OCI-LY1 (cell line): ENCODE results near the gene LIN54.
"Not testable (repeated sequence)": the region's sequence is repeated elsewhere in the genome, so short reads cannot be mapped to it uniquely, and the experiment has no call there.

Experiments used
- H2AFZ ChIP-seq: fragments of 200-600 bp; sonication (generic), shearing (Covaris generic); 2 replicates; pipeline ENCODE4 v1.6.0; 2014; ENCODE audit warnings: antibody characterized with exemption, mild to moderate bottlenecking, low read length
- H3F3A ChIP-seq: fragments of 200-600 bp; sonication (generic), shearing (Covaris generic); 2 replicates; pipeline ENCODE4 v1.6.0; 2014; ENCODE audit warnings: mild to moderate bottlenecking, antibody characterized with exemption, low read length, moderate library complexity; ENCODE audit not compliant: insufficient read depth
- H3K27ac ChIP-seq: fragments of 200-600 bp; sonication (generic); 2 replicates; pipeline ENCODE4 v1.5.1; 2014; ENCODE audit warnings: low read length, mixed run types, mild to moderate bottlenecking, low read depth; ENCODE audit not compliant: poor library complexity, severe bottlenecking
- H3K27me3 ChIP-seq: fragments of 200-600 bp; sonication (generic); 2 replicates; pipeline ENCODE4 v1.6.0; 2014; ENCODE audit warnings: antibody characterized with exemption, mild to moderate bottlenecking, low read length, moderate library complexity; ENCODE audit not compliant: insufficient read depth
- H3K36me3 ChIP-seq: fragments of 200-600 bp; sonication (generic); 2 replicates; pipeline ENCODE4 v1.6.1; 2014; ENCODE audit warnings: mild to moderate bottlenecking, antibody characterized with exemption, low read length, moderate library complexity, mixed read lengths; ENCODE audit not compliant: insufficient read depth
- H3K4me1 ChIP-seq: fragments of 200-600 bp; sonication (generic); 2 replicates; pipeline ENCODE4 v1.5.1; 2014; ENCODE audit warnings: mild to moderate bottlenecking, low read length, moderate library complexity; ENCODE audit not compliant: insufficient read depth, severe bottlenecking
- H3K4me2 ChIP-seq: fragments of 200-600 bp; sonication (generic), shearing (Covaris generic); 2 replicates; pipeline ENCODE4 v1.6.1; 2014; ENCODE audit warnings: low read length
- H3K4me3 ChIP-seq: fragments of 200-600 bp; sonication (generic); 2 replicates; pipeline ENCODE4 v1.5.1; 2014; ENCODE audit warnings: low read length, low read depth, mild to moderate bottlenecking, mixed read lengths; ENCODE audit not compliant: poor library complexity, severe bottlenecking
- H3K79me2 ChIP-seq: fragments of 200-600 bp; shearing (Covaris generic); 2 replicates; pipeline ENCODE4 v1.6.1; 2016; ENCODE audit warnings: mixed run types, low read length, mixed read lengths; ENCODE audit not compliant: insufficient read depth
- H3K9ac ChIP-seq: fragments of 200-600 bp; sonication (generic), shearing (Covaris generic); 2 replicates; pipeline ENCODE4 v1.6.1; 2014; ENCODE audit warnings: mild to moderate bottlenecking, low read length, mixed read lengths
- H3K9me2 ChIP-seq: fragments of 200-600 bp; sonication (generic), shearing (Covaris generic); 2 replicates; pipeline ENCODE4 v1.6.1; 2014; ENCODE audit warnings: low read depth, mild to moderate bottlenecking, low read length, mixed read lengths
- H3K9me3 ChIP-seq: fragments of 200-600 bp; shearing (Covaris generic); 2 replicates; pipeline ENCODE4 v1.6.1; 2014; ENCODE audit warnings: low read length, mixed read lengths
- H4K20me1 ChIP-seq: fragments of 200-600 bp; sonication (generic), shearing (Covaris generic); 2 replicates; pipeline ENCODE4 v1.6.0; 2016; ENCODE audit warnings: mild to moderate bottlenecking, low read length; ENCODE audit not compliant: insufficient read depth
- EZH2 ChIP-seq: fragments of 200-600 bp; sonication (generic), shearing (Covaris generic); IDR thresholded peaks from 2 replicates; pipeline ENCODE4 v1.8.0; 2017; ENCODE audit warnings: borderline replicate concordance, mixed run types, mild to moderate bottlenecking, antibody characterized with exemption, low read length, moderate library complexity, mixed read lengths
- TF ChIP-seq, protein P1 (sequence below): fragments of 200-600 bp; sonication (generic), shearing (Covaris generic); IDR thresholded peaks from 2 replicates; pipeline ENCODE4 v1.5.1; 2017; ENCODE audit warnings: mild to moderate bottlenecking, antibody characterized with exemption, low read length, moderate library complexity, mixed read lengths

LIN54 gene

GRCh38 chr4:82918091-82918490 lies 92.5 kb downstream of the LIN54 start:
- Histone ChIP-seq H3K9ac (no peak overlapping the region), H3K9me2 (no peaks in the 10 kb centered on the region), H4K20me1 (no peaks in the 10 kb centered on the region), H3K27ac (no peak overlapping the region), H3K4me3 (no peak overlapping the region), H3K9me3 (no peaks in the 10 kb centered on the region), H3K27me3 (no peaks in the 10 kb centered on the region), H3F3A (no peaks in the 10 kb centered on the region), H3K4me2 (no peak overlapping the region), H3K4me1 (no peaks in the 10 kb centered on the region), H3K36me3 (peaks cover 27% of the 10 kb centered on the region), H2AFZ (no peak overlapping the region), H3K79me2 (no peaks in the 10 kb centered on the region)
- TF ChIP-seq EZH2, result no peak
- TF ChIP-seq, protein P1, sequence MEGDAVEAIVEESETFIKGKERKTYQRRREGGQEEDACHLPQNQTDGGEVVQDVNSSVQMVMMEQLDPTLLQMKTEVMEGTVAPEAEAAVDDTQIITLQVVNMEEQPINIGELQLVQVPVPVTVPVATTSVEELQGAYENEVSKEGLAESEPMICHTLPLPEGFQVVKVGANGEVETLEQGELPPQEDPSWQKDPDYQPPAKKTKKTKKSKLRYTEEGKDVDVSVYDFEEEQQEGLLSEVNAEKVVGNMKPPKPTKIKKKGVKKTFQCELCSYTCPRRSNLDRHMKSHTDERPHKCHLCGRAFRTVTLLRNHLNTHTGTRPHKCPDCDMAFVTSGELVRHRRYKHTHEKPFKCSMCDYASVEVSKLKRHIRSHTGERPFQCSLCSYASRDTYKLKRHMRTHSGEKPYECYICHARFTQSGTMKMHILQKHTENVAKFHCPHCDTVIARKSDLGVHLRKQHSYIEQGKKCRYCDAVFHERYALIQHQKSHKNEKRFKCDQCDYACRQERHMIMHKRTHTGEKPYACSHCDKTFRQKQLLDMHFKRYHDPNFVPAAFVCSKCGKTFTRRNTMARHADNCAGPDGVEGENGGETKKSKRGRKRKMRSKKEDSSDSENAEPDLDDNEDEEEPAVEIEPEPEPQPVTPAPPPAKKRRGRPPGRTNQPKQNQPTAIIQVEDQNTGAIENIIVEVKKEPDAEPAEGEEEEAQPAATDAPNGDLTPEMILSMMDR, result no peak

DNA sequence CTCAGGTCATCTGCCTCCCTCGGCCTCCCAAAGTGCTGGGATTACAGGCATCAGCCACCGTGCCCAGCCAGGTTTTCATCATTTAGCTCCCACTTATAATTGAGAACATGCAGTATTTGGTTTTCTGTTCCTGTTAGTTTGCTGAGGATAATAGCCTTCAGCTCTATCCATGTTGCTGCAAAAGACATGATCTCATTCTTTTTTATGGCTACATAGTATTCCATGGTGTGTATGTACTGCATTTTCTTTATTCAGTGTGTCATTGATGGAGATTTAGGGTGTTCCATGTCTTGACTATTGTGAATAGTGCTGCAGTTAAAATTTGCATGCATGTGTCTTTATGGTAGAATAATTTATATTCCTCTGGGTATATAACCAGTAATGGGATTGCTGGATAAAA lies 96.7 kb downstream of the LIN54 start:
- H3K9me2 ChIP-seq, H3F3A ChIP-seq, H3K27ac ChIP-seq, H3K4me2 ChIP-seq, H3K9ac ChIP-seq, H2AFZ ChIP-seq, H3K27me3 ChIP-seq, H4K20me1 ChIP-seq, H3K4me3 ChIP-seq, H3K79me2 ChIP-seq, H3K9me3 ChIP-seq, H3K4me1 ChIP-seq: not testable (repeated sequence)
- peaks cover 32% of the 10 kb centered on the region for H3K36me3 ChIP-seq

- Histone ChIP-seq H2AFZ (no peak overlapping the region), H3K4me1 (no peaks in the 10 kb centered on the region), H3K36me3 (peaks cover 30% of the 10 kb centered on the region), H3K27me3 (no peaks in the 10 kb centered on the region), H3K9me3 (no peaks in the 10 kb centered on the region), H4K20me1 (no peaks in the 10 kb centered on the region), H3F3A (no peaks in the 10 kb centered on the region), H3K27ac (no peak overlapping the region), H3K9me2 (no peaks in the 10 kb centered on the region), H3K4me3 (no peak overlapping the region), H3K79me2 (no peaks in the 10 kb centered on the region), H3K4me2 (no peak overlapping the region), H3K9ac (no peak overlapping the region)
- TF ChIP-seq, protein P1, result no peak
- no peak for TF ChIP-seq EZH2
Observed at GRCh38 chr4:82913305-82913704, 97.3 kb downstream of the LIN54 start.

DNA sequence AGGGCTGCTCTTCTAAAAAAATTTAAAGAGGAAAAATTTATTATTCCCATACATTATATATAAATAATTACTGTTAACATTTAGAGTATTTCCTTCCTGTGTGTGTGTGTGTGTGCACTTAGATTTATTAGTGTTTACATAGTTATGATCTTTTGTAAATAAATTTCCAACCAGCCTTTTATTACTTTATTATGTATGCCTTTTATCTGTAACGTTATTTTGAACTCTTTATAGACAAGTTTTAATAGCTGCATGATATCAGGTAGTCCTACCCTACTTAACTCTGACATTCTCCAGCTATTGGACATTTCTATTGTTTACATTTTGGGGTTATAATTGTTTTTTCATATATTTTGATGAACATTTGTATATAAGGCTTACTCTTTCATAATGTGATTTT lies 101.3 kb downstream of the LIN54 start:
- Histone ChIP-seq H3K27me3 (no peaks in the 10 kb centered on the region), H3K9me3 (no peaks in the 10 kb centered on the region), H3K9me2 (no peaks in the 10 kb centered on the region), H3F3A (peaks cover 4% of the 10 kb centered on the region; the same call in 1 of the 2 replicates), H3K9ac (no peak overlapping the region), H3K36me3 (peaks cover 24% of the 10 kb centered on the region), H3K4me1 (peaks cover 15% of the 10 kb centered on the region), H4K20me1 (no peaks in the 10 kb centered on the region), H3K4me3 (no peak overlapping the region), H3K4me2 (no peak overlapping the region), H3K79me2 (0 out of 2 replicates have a peak, but pooled peaks cover 3% of the 10 kb centered on the region), H2AFZ (no peak overlapping the region), H3K27ac (no peak overlapping the region)
- TF ChIP-seq, protein P1, result no peak
- TF ChIP-seq EZH2, result no peak
